Measurements from ENCODE around the gene DIPK1B.

- TF ChIP-seq CTCF (IDR thresholded peaks at IDR 0.05) (no peak), POLR2A (IDR thresholded peaks at IDR 0.05) (no peak)
These were observed 38.2 kb upstream of the DIPK1B start for GRCh38 chr9:136673975-136674785.
